Astrocyte of the spinal cord (primary cell): ENCODE measurements around the gene PRKAR1B.

Source experiments
- DNase-seq: peaks from one replicate; pipeline ENCODE4 v3.0.0; 2011; ENCODE audit warnings: low read depth, low spot score
- H3K4me3 ChIP-seq: 2 replicates; pipeline ENCODE4 v1.5.1; 2011; ENCODE audit warnings: low read depth, mild to moderate bottlenecking, low read length, moderate library complexity
- in situ Hi-C: cut with HindIII; loops from 2 replicates; pipeline ENCODE4 v1.10.0; 2017; ENCODE audit warnings: low sequenced_read_pairs
- TF ChIP-seq, protein P1 (sequence below): IDR thresholded peaks from 2 replicates; pipeline ENCODE4 v1.5.1; 2012; ENCODE audit warnings: low read depth, mild to moderate bottlenecking, low read length, inconsistent platforms

PRKAR1B gene

GRCh38 chr7:574661-575395, 152.3 kb downstream of the PRKAR1B start:
- no peak for DNase-seq
- H3K4me3 ChIP-seq: no peak overlapping the region
- in situ Hi-C loops: no loop called here
- TF ChIP-seq, protein P1, sequence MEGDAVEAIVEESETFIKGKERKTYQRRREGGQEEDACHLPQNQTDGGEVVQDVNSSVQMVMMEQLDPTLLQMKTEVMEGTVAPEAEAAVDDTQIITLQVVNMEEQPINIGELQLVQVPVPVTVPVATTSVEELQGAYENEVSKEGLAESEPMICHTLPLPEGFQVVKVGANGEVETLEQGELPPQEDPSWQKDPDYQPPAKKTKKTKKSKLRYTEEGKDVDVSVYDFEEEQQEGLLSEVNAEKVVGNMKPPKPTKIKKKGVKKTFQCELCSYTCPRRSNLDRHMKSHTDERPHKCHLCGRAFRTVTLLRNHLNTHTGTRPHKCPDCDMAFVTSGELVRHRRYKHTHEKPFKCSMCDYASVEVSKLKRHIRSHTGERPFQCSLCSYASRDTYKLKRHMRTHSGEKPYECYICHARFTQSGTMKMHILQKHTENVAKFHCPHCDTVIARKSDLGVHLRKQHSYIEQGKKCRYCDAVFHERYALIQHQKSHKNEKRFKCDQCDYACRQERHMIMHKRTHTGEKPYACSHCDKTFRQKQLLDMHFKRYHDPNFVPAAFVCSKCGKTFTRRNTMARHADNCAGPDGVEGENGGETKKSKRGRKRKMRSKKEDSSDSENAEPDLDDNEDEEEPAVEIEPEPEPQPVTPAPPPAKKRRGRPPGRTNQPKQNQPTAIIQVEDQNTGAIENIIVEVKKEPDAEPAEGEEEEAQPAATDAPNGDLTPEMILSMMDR: no peak

DNA sequence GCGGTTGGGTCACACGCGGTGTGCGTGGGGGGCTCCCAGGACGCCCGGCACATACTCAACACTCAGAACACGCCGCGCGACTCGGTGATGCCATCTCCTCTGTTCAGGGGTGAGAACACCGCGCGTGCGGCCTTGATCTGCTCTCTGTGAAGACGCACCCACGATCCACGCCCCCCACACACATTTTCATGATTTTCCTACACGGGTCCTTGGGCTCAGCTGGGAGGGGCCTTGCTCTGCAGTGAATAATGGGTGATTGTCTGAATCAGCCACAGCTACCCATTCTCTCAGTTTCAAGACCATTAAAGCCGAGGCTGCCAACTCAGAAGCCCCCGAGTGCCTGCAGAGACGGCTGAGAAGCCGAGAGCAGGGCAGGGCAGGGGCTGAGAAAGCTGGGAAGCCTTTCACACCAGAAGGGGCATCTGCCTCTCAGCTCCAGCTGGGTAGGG, 153.1 kb downstream of the PRKAR1B start:
- no peak overlapping the region for H3K4me3 ChIP-seq
- DNase-seq: no peak
- in situ Hi-C loops: no loop called here
- TF ChIP-seq, protein P1: no peak

GRCh38 chr7:573269-573932, 153.7 kb downstream of the PRKAR1B start:
- DNase-seq: no peak
- TF ChIP-seq, protein P1: no peak
- in situ Hi-C loops: no loop called here
- H3K4me3 ChIP-seq: no peak overlapping the region

DNA sequence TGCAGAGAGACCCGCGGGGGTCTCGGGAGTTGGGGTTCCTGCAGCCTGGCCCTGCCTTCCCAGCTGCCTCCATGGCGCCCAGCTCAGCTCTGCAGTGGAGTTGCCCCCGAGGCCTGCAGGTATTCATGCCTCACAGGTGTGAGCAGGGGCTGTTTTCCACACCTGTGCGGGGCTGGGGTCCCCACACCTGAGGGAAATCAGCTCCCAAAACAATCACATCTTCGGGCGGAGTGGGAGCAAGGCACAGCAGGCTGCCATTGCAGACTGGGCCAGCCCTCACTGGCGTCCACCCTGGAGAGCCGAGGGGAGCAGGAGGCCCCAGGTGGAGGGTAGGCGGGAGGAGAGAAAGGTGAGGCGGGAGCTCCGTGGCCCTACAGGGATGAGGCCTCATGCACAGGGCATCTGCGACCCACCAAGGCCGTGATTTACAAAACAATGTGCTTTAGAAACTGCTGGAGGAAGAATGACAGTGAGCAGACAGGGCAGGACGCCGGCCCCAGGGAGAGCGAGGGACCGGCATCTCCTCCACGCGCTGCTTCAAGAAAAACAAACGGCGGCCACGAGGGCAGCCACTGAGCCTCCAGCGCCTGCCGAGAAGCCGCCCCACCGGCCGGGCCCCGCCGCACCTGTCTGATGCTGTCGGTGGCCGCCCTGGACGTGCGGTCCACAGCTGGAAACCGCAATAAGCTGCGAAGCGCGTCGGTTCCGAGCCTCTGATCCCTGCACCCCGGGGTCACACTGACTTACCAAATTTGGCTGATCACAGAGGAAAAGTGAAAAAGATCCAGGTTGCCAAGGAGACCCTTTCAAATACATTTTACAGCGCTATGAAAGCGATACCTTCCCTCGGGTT, 154.4 kb downstream of the PRKAR1B start:
- TF ChIP-seq, protein P1: no peak
- H3K4me3 ChIP-seq: no peak overlapping the region
- in situ Hi-C loops: no loop called here
- DNase-seq: no peak

GRCh38 chr7:571718-572415, 155.2 kb downstream of the PRKAR1B start:
- TF ChIP-seq, protein P1: no peak
- DNase-seq: no peak
- in situ Hi-C loops: no loop called here
- no peak overlapping the region for H3K4me3 ChIP-seq
